Esophagus mucosa (tissue), 1 donor: ENCODE results near the gene SPINT2. TPM values are rescaled to one million over a fixed set of nuclear protein-coding genes. Genes with fewer than 3 reads are reported as not detected.
A peak's percentile ranks its signal among the peaks of the same experiment; 100 is the strongest.

ENCODE experiments used
- ATAC-seq: fragments of 200-7000 bp; cut with Tn5 transposase; one replicate; pipeline ENCODE4 v1.9.1; 2020
- total RNA-seq: library from RNA; stranded (reverse); gene quantifications from one replicate; pipeline ENCODE4 v1.2.4, GENCODE V29; 2023
- donor health status: DM: yes; HTN: yes; CAD: no.

Gene SPINT2
- total RNA-seq, 1 donor from 2014 or later: 356 TPM

- no peak for ATAC-seq
Measured at GRCh38 chr19:38268539-38268938, 4.2 kb downstream of the SPINT2 start.

GRCh38 chr19:38270587-38271167, 6.3 kb downstream of the SPINT2 start:
- no peak for ATAC-seq

- ATAC-seq: no peak
Measured at GRCh38 chr19:38273499-38273898, 9.1 kb downstream of the SPINT2 start.

GRCh38 chr19:38274739-38275138, 10.4 kb downstream of the SPINT2 start:
- ATAC-seq: no peak

GRCh38 chr19:38276942-38277517, 12.7 kb downstream of the SPINT2 start:
- no peak for ATAC-seq

- peak; percentile 74 for ATAC-seq
Measured at GRCh38 chr19:38277549-38277948, 13.2 kb downstream of the SPINT2 start.

GRCh38 chr19:38277969-38278680, 13.8 kb downstream of the SPINT2 start:
- no peak for ATAC-seq

GRCh38 chr19:38278751-38279150, 14.4 kb downstream of the SPINT2 start:
- no peak for ATAC-seq

- ATAC-seq: peak; percentile 74
Measured at GRCh38 chr19:38280030-38280921, 15.9 kb downstream of the SPINT2 start.

- ATAC-seq: no peak
Measured at GRCh38 chr19:38281811-38282566, 17.6 kb downstream of the SPINT2 start.

- no peak for ATAC-seq
Measured at GRCh38 chr19:38283271-38283670, 18.9 kb downstream of the SPINT2 start.

- ATAC-seq: no peak
Measured at GRCh38 chr19:38284422-38284821, 20.0 kb downstream of the SPINT2 start.

GRCh38 chr19:38285567-38285966, 21.2 kb downstream of the SPINT2 start:
- no peak for ATAC-seq

- no peak for ATAC-seq
Measured at GRCh38 chr19:38287604-38288003, 23.2 kb downstream of the SPINT2 start.

GRCh38 chr19:38288123-38288855, 23.9 kb downstream of the SPINT2 start:
- ATAC-seq: no peak

GRCh38 chr19:38289955-38290354, 25.6 kb downstream of the SPINT2 start:
- no peak for ATAC-seq

- peak; percentile 91 for ATAC-seq
Measured at GRCh38 chr19:38290631-38291147, 26.3 kb downstream of the SPINT2 start.

- no peak for ATAC-seq
Measured at GRCh38 chr19:38291855-38292254, 27.5 kb downstream of the SPINT2 start.

- ATAC-seq: no peak
Measured at GRCh38 chr19:38293281-38293680, 28.9 kb downstream of the SPINT2 start.

- ATAC-seq: no peak
Measured at GRCh38 chr19:38294090-38294489, 29.7 kb downstream of the SPINT2 start.
